GM20000 (cell line): Measurements from ENCODE around the gene NOTUM.

Source experiments
- DNase-seq: peaks from one replicate; pipeline ENCODE4 v3.0.0; 2012; ENCODE audit warnings: low spot score
- TF ChIP-seq, protein P1 (sequence below): IDR thresholded peaks from 2 replicates; pipeline ENCODE4 v1.5.1; 2012; ENCODE audit warnings: mild to moderate bottlenecking, control low read depth; ENCODE audit errors: extremely low read depth, missing control alignments

The NOTUM gene

DNA sequence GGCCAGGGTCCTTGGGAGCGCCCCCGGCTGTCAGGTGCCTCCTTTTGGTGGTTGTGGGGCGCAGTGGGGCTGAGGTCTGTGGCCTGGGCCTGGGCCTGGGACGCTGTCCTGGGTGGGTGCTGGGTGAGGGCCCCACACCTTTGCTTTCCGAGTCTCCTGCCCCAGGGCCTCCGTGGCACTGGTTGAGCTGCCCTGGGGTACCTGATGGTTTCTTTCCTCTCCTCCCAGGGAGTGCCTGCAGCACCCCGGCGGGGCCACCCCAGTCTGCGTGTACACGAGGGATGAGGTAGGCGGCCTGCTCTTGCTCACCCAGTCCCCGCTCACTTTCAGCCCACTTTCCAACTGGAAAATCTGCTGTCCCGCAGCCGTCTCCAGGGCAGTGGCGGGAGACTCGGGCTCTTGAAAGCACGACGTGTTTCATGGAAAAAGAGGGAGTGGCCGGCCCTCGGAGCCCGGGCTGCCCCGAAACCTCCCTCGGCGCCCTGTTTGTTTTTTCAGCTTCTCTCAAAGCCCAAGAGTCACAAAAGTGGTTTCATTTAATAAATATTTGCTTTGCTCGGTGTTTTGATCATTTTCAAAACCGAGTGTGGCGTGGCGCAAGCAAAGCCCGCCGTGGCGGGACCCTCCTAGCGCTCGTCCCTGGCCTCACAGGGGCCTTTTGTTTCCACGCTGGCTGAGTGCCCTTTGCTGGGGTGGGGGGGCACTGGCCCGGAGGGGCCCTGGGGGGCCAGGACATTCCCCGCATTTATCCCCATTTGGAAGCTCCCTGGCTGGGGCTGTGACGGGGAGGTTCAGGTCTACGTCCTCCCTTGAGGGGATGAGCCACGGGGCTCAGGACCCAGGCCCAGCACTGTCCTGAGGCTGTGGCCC lies 33.8 kb upstream of the NOTUM start:
- DNase-seq = no peak
- TF ChIP-seq, protein P1, sequence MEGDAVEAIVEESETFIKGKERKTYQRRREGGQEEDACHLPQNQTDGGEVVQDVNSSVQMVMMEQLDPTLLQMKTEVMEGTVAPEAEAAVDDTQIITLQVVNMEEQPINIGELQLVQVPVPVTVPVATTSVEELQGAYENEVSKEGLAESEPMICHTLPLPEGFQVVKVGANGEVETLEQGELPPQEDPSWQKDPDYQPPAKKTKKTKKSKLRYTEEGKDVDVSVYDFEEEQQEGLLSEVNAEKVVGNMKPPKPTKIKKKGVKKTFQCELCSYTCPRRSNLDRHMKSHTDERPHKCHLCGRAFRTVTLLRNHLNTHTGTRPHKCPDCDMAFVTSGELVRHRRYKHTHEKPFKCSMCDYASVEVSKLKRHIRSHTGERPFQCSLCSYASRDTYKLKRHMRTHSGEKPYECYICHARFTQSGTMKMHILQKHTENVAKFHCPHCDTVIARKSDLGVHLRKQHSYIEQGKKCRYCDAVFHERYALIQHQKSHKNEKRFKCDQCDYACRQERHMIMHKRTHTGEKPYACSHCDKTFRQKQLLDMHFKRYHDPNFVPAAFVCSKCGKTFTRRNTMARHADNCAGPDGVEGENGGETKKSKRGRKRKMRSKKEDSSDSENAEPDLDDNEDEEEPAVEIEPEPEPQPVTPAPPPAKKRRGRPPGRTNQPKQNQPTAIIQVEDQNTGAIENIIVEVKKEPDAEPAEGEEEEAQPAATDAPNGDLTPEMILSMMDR = no peak

DNA sequence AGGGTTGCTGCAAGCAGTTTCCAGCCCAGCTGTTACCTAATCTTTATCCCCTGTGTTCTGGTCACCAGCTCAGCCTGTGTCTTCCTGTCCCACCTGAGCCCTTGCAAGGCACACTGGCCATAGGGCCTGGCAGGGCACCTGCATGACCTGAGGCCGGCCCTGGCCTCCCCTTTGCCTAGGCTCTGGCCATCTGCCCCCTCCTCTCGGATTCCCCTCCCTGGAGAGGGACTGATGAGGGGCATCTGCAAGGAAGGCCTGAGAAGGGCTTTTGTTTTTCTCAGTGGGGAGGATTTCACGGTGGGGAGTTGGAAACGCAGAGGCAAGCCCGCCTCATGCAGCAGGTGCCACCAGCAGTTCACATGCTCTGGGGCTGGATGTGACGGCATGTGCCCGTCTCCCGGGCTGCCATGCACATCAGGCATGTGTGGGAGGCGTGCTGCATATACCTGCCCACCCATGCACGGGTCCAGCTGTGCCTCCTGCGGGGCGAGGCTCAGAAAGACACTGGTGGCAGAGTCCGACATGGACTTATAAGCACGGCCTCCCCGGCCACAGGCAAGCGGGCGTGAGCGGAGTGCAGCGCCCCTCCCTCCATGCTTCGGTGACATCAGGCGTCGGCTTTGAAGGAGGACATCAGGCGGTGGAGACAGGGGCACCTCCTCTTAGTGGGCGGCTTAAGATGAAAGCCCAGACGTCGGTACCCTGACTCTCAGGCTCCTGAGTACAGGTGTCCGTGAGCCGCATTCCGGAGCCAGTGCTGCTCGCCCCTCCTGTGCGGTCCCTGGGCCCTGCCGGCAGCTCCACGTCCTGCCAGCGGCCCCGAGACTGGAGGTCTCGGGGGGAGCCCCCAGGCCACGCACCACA lies 33.0 kb upstream of the NOTUM start:
- DNase-seq = no peak
- TF ChIP-seq, protein P1 = no peak

DNA sequence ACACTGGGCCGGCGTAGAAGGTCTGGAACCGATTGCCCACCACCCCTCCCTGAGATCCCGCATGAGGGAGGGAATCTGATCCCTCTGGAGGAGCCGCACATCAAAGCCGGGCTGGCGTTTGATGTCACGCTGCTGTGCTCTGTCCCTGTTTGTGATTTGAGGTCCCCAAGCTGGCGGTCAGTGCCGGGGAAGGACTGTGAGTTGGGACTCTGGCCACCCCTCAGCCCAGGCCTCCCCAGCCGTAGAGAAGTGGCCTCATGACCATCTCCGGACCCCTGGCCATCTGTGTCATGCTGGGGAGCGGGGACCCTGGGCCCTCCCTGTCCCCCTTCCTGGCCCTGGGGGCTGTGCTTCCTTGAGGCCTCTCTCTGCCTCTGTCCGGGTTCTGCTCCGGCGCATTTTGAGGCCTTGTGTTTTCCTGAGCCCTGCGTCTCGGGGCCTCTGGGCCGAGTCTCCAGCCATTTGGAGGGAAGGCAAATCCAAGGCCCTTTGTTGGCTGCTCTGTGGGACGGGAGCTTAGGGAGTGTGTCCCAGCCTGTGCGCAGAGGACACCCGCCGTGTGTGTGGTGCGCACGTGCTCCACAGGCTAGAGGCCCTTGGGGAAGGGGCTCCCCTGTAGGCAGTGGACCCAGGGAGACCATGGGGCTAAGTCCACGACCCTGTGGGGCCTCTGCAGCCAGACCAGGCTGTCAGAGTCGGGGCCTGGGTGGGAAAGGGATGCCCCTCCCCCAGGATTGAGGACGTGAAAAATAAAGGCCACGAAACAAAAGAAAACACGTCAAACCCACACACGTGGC lies 31.5 kb upstream of the NOTUM start:
- no peak for DNase-seq
- TF ChIP-seq, protein P1 = no peak

DNA sequence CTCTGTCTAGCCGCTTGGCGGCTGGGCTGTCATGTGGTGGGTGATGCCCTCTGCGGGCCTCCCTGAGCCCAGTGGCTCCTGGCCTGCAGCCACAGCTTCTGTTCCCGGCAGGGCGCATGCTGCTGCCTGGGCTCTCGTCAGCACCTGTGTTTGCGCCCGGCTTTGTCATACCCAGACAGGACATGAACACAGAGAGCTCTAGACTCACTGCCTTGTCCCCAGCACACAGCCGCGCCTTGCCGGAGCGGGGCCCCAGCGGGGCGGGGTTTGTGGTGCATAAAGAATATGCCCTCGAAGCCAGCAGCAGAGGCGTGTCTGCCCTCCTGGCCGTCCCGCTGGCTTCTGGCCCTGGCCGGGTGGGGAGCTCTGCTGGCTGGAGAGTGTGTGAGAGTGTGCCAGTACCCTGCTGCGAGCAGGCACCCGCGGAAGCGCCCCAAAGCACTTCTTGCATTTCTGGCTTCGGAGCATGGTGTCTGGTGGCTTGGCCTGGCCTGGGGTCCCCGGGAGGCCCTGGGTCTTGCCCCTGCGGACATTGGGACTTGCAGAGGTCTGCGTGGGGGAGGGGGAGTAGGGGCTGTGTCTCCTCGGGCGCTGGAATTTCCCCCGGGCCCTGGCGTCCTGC lies 30.8 kb upstream of the NOTUM start:
- DNase-seq = no peak

DNA sequence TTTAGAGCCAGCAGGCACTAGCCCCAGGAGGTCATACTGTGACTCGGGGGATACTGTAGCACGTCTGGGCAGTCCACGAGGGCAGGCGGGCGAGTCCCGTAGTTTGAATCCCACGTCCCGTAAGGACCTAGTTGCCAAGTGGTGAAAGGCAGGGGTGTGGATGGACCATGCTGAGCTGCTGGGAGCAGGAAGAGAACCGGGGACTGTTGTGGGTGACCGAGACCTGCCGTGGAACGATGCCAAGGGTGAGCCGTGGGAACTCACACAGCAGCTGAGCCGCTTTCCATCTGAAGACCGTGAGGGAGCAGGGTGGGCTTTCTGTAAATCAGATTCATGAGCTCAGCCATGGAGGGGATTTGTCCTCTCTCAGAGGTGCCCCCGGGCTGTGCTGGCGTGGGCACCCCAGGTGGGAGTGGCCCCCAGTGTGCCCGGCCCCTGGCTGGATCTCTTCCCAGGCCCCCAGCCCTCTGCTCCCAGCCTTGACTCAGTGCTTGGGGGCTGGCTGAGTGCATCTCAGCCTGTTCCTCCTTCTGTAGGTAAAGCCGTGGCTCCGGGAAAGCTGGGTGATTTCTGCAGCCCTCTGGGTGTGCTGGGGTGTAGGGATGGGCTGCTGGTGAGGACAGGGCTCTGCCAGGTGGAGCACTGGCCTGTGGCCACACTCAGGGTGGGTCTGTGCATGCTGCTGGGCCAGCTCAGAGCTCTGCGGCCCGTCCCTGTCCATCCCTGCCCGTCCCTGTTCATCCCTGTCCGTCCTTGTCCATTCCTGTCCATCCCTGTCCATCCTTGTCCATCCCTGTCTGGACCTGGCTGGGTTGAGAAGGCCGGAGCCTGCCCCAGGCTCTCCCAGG lies 30.1 kb upstream of the NOTUM start:
- TF ChIP-seq, protein P1 = no peak
- no peak for DNase-seq

More for the DNA sequence above, 30.8 kb upstream of the NOTUM start:
- TF ChIP-seq, protein P1 = no peak

DNA sequence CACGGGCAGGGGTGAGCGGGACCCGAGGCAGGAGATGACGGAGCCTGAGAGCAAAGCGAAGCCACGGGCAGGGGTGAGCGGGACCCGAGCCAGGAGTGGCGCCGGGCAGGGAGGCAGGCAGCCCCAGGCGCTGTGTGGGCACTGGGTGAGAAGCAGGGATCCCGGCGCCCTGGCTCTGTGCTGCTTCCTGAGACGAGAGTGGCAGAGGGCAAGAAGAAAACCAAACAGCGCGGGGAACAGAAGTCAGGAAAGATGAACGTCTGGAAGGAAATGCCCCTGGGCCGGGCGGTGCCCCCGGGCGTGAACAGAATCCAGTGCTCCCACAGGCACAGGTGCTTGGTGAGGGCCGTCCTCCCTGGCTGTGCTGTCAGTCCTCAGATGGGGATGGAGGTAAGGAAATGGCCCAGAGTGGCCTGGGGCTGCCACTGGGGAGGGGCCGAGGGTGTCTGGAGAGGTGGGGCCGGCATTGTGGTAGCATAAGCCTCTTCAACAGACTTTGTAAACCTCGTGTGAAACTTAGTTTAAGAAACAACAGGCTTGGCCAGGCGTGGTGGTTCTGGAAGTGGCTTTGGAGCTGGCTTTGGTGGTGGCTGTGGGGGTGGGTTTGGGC lies 26.3 kb upstream of the NOTUM start:
- DNase-seq = no peak
- TF ChIP-seq, protein P1 = no peak
